Measurements from ENCODE around the gene TMEM134. TPM values are rescaled to one million over a fixed set of nuclear protein-coding genes. Genes with fewer than 3 reads are reported as not detected.

The TMEM134 gene
- total RNA-seq, 1 donor from 2014 or later: 38.0 TPM

- no peak overlapping the region for H3K27ac Mint-ChIP-seq (ENCODE audit: unreplicated experiment)
- H3K27me3 Mint-ChIP-seq (ENCODE audit: low read depth, unreplicated experiment): peaks cover 3% of the 10 kb centered on the region
- DNase-seq (ENCODE audit: low read depth) (no peak), FAIRE-seq (no peak)
- Histone ChIP-seq H3K9ac (ENCODE audit: low read length) (no peak overlapping the region), H4K20me1 (ENCODE audit: insufficient read depth, low read length) (no peaks in the 10 kb centered on the region), H3K79me2 (ENCODE audit: insufficient read depth, low read length) (peaks cover 2% of the 10 kb centered on the region), H3K27me3 (ENCODE audit: insufficient read depth, low read length) (no peaks in the 10 kb centered on the region), H2AFZ (ENCODE audit: low read depth, low read length) (no peak overlapping the region), H3K27ac (ENCODE audit: low read depth, low read length) (no peak overlapping the region), H3K4me1 (ENCODE audit: insufficient read depth, low read length) (peaks cover 8% of the 10 kb centered on the region), H3K9me3 (ENCODE audit: insufficient read depth, low read depth, low read length) (no peaks in the 10 kb centered on the region), H3K4me3 (ENCODE audit: insufficient read depth, low read depth, low read length) (no peak overlapping the region), H3K36me3 (ENCODE audit: insufficient read depth, low read length) (no peaks in the 10 kb centered on the region), H3K4me2 (ENCODE audit: low read length) (no peak overlapping the region)
- H3K9me3 Mint-ChIP-seq (ENCODE audit: unreplicated experiment): no peaks in the 10 kb centered on the region
- peaks cover 2% of the 10 kb centered on the region for H3K4me1 Mint-ChIP-seq (ENCODE audit: low read depth, unreplicated experiment)
- H3K4me3 Mint-ChIP-seq (ENCODE audit: unreplicated experiment): no peak overlapping the region
- no peaks in the 10 kb centered on the region for H3K36me3 Mint-ChIP-seq (ENCODE audit: low read depth, unreplicated experiment)
- no peak for TF ChIP-seq CTCF (IDR thresholded peaks at IDR 0.05; ENCODE audit: insufficient read depth, low read depth, low read length)
- TF ChIP-seq EZH2 (IDR thresholded peaks at IDR 0.05; ENCODE audit: insufficient read depth, low read length): no peak
Measured at GRCh38 chr11:67423466-67423865, 45.6 kb downstream of the TMEM134 start.

- no peak overlapping the region for H3K4me2 ChIP-seq (ENCODE audit: low read length)
- no peak overlapping the region for H2AFZ ChIP-seq (ENCODE audit: low read depth, low read length)
- no peaks in the 10 kb centered on the region for H3K9me3 ChIP-seq (ENCODE audit: insufficient read depth, low read depth, low read length)
- no peaks in the 10 kb centered on the region for H3K36me3 Mint-ChIP-seq (ENCODE audit: low read depth, unreplicated experiment)
- no peak overlapping the region for H3K27ac ChIP-seq (ENCODE audit: low read depth, low read length)
- peaks cover 8% of the 10 kb centered on the region for H3K4me1 ChIP-seq (ENCODE audit: insufficient read depth, low read length)
- peak overlapping the region; percentile 50 for H3K4me3 Mint-ChIP-seq (ENCODE audit: unreplicated experiment)
- peaks cover 2% of the 10 kb centered on the region for H3K4me1 Mint-ChIP-seq (ENCODE audit: low read depth, unreplicated experiment)
- H3K27me3 Mint-ChIP-seq (ENCODE audit: low read depth, unreplicated experiment): peaks cover 6% of the 10 kb centered on the region
- TF ChIP-seq CTCF (IDR thresholded peaks at IDR 0.05; ENCODE audit: insufficient read depth, low read depth, low read length) (no peak), EZH2 (IDR thresholded peaks at IDR 0.05; ENCODE audit: insufficient read depth, low read length) (no peak)
- H3K4me3 ChIP-seq (ENCODE audit: insufficient read depth, low read depth, low read length): no peak overlapping the region
- no peaks in the 10 kb centered on the region for H3K9me3 Mint-ChIP-seq (ENCODE audit: unreplicated experiment)
- no peaks in the 10 kb centered on the region for H3K27me3 ChIP-seq (ENCODE audit: insufficient read depth, low read length)
- no peaks in the 10 kb centered on the region for H3K79me2 ChIP-seq (ENCODE audit: insufficient read depth, low read length)
- H4K20me1 ChIP-seq (ENCODE audit: insufficient read depth, low read length): no peaks in the 10 kb centered on the region
- no peak for DNase-seq (ENCODE audit: low read depth)
- no peak for FAIRE-seq
- H3K9ac ChIP-seq (ENCODE audit: low read length): no peak overlapping the region
- H3K27ac Mint-ChIP-seq (ENCODE audit: unreplicated experiment): peak overlapping the region; percentile 58
- no peaks in the 10 kb centered on the region for H3K36me3 ChIP-seq (ENCODE audit: insufficient read depth, low read length)
Measured at GRCh38 chr11:67422891-67423290, 46.2 kb downstream of the TMEM134 start.

GRCh38 chr11:67421430-67422031 is 47.5 kb downstream of the TMEM134 start:
- peak overlapping the region; percentile 54 for H2AFZ ChIP-seq (ENCODE audit: low read depth, low read length)
- peak overlapping the region; percentile 94 for H3K4me2 ChIP-seq (ENCODE audit: low read length)
- H3K9me3 Mint-ChIP-seq (ENCODE audit: unreplicated experiment): no peaks in the 10 kb centered on the region
- peaks cover 8% of the 10 kb centered on the region for H3K4me1 ChIP-seq (ENCODE audit: insufficient read depth, low read length)
- no peaks in the 10 kb centered on the region for H3K27me3 ChIP-seq (ENCODE audit: insufficient read depth, low read length)
- DNase-seq (ENCODE audit: low read depth): no peak
- peaks cover under 1% of the 10 kb centered on the region for H3K4me1 Mint-ChIP-seq (ENCODE audit: low read depth, unreplicated experiment)
- peak overlapping the region; percentile 34 for H3K27ac Mint-ChIP-seq (ENCODE audit: unreplicated experiment)
- H3K9me3 ChIP-seq (ENCODE audit: insufficient read depth, low read depth, low read length): no peaks in the 10 kb centered on the region
- no peak overlapping the region for H3K9ac ChIP-seq (ENCODE audit: low read length)
- H3K27me3 Mint-ChIP-seq (ENCODE audit: low read depth, unreplicated experiment): peaks cover 13% of the 10 kb centered on the region
- no peaks in the 10 kb centered on the region for H3K79me2 ChIP-seq (ENCODE audit: insufficient read depth, low read length)
- H3K36me3 ChIP-seq (ENCODE audit: insufficient read depth, low read length): no peaks in the 10 kb centered on the region
- no peak overlapping the region for H3K27ac ChIP-seq (ENCODE audit: low read depth, low read length)
- no peaks in the 10 kb centered on the region for H4K20me1 ChIP-seq (ENCODE audit: insufficient read depth, low read length)
- FAIRE-seq: no peak
- H3K4me3 ChIP-seq (ENCODE audit: insufficient read depth, low read depth, low read length): peak overlapping the region; percentile 11
- H3K4me3 Mint-ChIP-seq (ENCODE audit: unreplicated experiment): peak overlapping the region; percentile 73
- TF ChIP-seq CTCF (IDR thresholded peaks at IDR 0.05; ENCODE audit: insufficient read depth, low read depth, low read length) (no peak), EZH2 (IDR thresholded peaks at IDR 0.05; ENCODE audit: insufficient read depth, low read length) (no peak)
- H3K36me3 Mint-ChIP-seq (ENCODE audit: low read depth, unreplicated experiment): peaks cover 2% of the 10 kb centered on the region
